ENCODE results near the gene KMT2C. TPM values are rescaled to one million over a fixed set of nuclear protein-coding genes. Genes with fewer than 3 reads are reported as not detected.
A peak's percentile ranks its signal among the peaks of the same experiment; 100 is the strongest.

Gene KMT2C
- total and polyA plus RNA-seq, 2 of the 13 experiments (the other 11 are each of a cell fraction or from before 2014, with no cell fraction given) = 7.1 to 14.4 TPM

DNA sequence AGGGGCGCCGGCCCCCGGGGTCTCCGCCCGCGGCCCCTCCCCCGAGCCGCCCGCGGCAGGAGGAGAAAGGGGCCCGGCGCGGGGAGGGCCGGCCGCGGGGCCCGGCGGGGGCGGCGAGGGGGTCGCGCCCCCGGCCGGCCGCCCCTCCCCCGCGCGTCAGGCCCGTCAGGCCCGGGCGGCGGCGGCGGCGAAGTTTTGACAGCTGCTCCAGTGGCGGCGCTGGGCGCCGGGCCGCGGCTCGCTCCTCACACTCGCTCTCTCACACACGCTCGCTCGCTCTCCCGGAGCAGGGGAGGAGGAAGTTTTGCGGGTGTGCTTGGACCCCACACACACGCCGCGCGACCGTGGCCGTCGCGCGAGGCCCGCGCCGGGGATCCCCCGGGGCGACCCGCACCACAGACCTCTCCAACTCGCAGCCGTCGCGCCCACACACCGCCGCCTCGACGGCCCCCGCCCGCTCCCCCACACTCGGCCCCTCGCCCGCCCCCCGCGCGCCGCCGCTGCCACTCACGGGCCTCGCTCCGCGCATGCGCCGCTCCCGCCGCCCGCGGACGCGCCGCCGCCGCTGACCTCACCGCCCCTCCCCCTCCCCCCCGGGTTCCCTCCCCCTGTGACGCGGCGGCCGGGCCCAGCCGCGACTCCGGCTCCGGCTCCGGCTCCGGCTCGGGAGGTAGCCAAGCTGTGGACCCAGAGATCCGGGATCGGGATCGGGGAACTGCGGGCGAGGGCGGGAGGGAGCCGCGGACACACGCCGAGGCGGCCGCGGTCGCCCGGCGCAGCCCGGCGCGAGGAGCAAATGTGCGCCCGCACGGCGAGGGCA is 518 bp upstream of the KMT2C start (continued):
- TF ChIP-seq, protein P1, sequence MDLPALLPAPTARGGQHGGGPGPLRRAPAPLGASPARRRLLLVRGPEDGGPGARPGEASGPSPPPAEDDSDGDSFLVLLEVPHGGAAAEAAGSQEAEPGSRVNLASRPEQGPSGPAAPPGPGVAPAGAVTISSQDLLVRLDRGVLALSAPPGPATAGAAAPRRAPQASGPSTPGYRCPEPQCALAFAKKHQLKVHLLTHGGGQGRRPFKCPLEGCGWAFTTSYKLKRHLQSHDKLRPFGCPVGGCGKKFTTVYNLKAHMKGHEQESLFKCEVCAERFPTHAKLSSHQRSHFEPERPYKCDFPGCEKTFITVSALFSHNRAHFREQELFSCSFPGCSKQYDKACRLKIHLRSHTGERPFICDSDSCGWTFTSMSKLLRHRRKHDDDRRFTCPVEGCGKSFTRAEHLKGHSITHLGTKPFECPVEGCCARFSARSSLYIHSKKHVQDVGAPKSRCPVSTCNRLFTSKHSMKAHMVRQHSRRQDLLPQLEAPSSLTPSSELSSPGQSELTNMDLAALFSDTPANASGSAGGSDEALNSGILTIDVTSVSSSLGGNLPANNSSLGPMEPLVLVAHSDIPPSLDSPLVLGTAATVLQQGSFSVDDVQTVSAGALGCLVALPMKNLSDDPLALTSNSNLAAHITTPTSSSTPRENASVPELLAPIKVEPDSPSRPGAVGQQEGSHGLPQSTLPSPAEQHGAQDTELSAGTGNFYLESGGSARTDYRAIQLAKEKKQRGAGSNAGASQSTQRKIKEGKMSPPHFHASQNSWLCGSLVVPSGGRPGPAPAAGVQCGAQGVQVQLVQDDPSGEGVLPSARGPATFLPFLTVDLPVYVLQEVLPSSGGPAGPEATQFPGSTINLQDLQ (CRISPR knock-in tag; IDR thresholded peaks at IDR 0.05) = 0 out of 2 replicates have a peak, but pooled peaks have one; percentile 38
- TF ChIP-seq ZBTB7A (CRISPR knock-in tag; IDR thresholded peaks at IDR 0.05) (0 out of 2 replicates have a peak, but pooled peaks have one; percentile 28), ZNF577 (CRISPR knock-in tag; IDR thresholded peaks at IDR 0.05; ENCODE audit: borderline replicate concordance, low read depth) (no peak), SNAPC2 (CRISPR knock-in tag; IDR thresholded peaks at IDR 0.05) (no peak), ISX (CRISPR knock-in tag; conservative IDR thresholded peaks at IDR 0.05) (no peak), NCOR1 (IDR thresholded peaks at IDR 0.05; ENCODE audit: borderline replicate concordance, low read length) (no peak), HDAC6 (IDR thresholded peaks at IDR 0.05; ENCODE audit: low read depth, low read length) (no peak), ZBTB7B (CRISPR knock-in tag; IDR thresholded peaks at IDR 0.05) (no peak), ZBTB25 (CRISPR knock-in tag; IDR thresholded peaks at IDR 0.05) (peak; percentile 73; the same call in 1 of the 2 replicates), ZNF766 (CRISPR knock-in tag; IDR thresholded peaks at IDR 0.05; ENCODE audit: borderline replicate concordance) (no peak; the same call in 1 of the 2 replicates), IRF1 (CRISPR knock-in tag; IDR thresholded peaks at IDR 0.05; ENCODE audit: low read depth) (no peak), ZMAT5 (CRISPR knock-in tag; IDR thresholded peaks at IDR 0.05; ENCODE audit: borderline replicate concordance, low read depth) (no peak), SALL1 (CRISPR knock-in tag; IDR thresholded peaks at IDR 0.05) (peak; percentile 83), GABPB1 (CRISPR knock-in tag; IDR thresholded peaks at IDR 0.05) (peak; percentile 69), PATZ1 (CRISPR knock-in tag; IDR thresholded peaks at IDR 0.05) (peak; percentile 59; the same call in 1 of the 2 replicates), RAD21 (CRISPR knock-in tag; IDR thresholded peaks at IDR 0.05) (peak; percentile 30), MED1 (CRISPR knock-in tag; IDR thresholded peaks at IDR 0.05) (no peak), ZNF160 (CRISPR knock-in tag; IDR thresholded peaks at IDR 0.05) (peak; percentile 62; the same call in 1 of the 2 replicates)
- TF ChIP-seq, protein P2, sequence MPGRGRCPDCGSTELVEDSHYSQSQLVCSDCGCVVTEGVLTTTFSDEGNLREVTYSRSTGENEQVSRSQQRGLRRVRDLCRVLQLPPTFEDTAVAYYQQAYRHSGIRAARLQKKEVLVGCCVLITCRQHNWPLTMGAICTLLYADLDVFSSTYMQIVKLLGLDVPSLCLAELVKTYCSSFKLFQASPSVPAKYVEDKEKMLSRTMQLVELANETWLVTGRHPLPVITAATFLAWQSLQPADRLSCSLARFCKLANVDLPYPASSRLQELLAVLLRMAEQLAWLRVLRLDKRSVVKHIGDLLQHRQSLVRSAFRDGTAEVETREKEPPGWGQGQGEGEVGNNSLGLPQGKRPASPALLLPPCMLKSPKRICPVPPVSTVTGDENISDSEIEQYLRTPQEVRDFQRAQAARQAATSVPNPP (CRISPR knock-in tag; IDR thresholded peaks at IDR 0.05) = 0 out of 2 replicates have a peak, but pooled peaks have one; percentile 65
